Measurements from ENCODE around the gene MKRN2.
A peak's percentile ranks its signal among the peaks of the same experiment; 100 is the strongest.

The MKRN2 gene

DNA sequence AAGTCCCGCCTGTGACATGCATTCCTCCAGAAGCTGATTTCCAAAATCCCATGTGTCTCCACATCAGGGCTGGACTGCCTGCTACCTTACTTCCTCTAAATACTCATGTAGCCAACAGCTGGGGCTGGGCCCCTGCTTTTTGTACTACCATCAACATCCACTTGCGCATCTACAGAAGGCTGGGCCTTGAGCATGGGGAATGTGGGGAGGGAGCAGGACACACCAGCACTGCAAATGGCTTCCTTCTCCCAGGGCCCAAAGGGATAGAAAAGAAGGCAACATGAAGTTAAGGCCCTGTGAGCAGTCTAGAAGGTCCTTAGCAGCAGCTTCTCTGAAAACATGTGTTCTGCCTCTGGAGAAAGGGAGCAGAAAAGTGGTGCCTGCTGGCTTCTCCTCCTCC, 27.2 kb downstream of the MKRN2 start:
- no peak for DNase-seq (ENCODE audit: extremely low spot score, insufficient read length, low read depth)
- FAIRE-seq = no peak

DNA sequence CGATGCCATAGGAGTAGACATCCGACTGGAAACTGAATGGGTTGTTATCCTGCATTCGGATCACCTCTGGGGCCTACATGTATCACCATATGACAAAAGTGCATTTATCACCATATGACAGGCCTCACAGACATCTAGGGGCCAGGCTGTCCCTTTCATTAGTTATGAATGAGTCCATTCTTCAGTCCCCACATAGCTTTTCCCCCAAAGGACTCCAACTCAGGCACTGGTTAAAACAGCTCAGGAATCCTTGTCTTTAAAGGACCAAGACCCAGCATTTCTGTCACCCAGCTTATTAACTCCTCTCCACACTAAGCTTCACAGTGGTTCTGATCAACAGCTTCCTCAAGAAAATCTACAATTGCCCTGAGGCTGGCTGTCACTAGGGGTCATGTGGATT, 28.3 kb downstream of the MKRN2 start:
- DNase-seq (ENCODE audit: extremely low spot score, insufficient read length, low read depth) (no peak), FAIRE-seq (no peak)

- DNase-seq (ENCODE audit: extremely low spot score, insufficient read length, low read depth) (peak; percentile 26), FAIRE-seq (peak; percentile 73)
Observed at GRCh38 chr3:12585970-12586369, 29.1 kb downstream of the MKRN2 start.

- DNase-seq (ENCODE audit: extremely low spot score, insufficient read length, low read depth) = no peak
- FAIRE-seq = no peak
Observed at GRCh38 chr3:12586403-12586802, 29.5 kb downstream of the MKRN2 start.

DNA sequence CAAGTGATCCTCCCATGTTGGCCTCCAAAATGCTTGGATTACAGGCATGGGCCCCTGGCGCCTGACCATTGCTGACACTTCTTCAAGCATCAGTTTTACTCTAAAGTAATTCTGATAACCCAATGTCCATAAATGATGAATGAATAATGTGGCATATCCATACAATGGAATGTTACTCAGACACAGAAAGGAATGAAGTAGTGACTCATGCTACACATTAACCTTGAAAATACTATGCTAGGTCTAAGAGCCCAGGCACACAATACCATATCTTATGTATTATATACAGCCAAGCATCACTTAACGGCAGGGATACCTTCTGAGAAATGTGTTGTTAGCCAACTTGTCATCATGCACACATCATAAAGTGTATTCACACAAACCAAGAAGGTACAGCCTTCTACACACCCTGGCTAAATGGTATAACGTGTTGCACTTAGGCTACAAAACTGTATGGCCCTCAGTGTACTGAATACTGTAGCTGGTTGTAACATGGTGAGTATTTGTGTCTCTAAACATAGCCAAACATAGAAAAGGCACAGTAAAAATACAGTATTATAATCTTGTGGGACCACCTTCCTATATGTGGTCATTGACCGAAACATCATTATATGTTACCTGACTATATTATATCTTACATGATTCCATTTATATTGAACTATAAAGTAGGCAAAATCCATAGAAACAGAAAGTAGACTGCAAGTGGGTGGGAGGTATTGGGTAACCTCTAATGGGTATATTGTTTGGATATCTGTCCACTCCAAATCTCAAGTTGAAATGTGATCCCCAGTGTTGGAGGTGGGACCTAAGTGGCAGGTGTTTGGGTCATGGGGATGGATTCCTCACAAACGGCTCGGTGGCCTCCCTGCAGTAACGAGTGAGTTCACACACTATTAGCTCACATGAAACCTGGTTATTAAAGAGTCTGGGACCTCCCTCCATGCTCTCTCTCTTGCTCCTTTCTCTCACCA, 31.4 kb downstream of the MKRN2 start:
- no peak for DNase-seq (ENCODE audit: extremely low spot score, insufficient read length, low read depth)
- no peak for FAIRE-seq

- FAIRE-seq (no peak), DNase-seq (ENCODE audit: extremely low spot score, insufficient read length, low read depth) (no peak)
Observed at GRCh38 chr3:12590096-12590495, 33.2 kb downstream of the MKRN2 start.

GRCh38 chr3:12591456-12591855, 34.6 kb downstream of the MKRN2 start:
- no peak for DNase-seq (ENCODE audit: extremely low spot score, insufficient read length, low read depth)
- no peak for FAIRE-seq

DNA sequence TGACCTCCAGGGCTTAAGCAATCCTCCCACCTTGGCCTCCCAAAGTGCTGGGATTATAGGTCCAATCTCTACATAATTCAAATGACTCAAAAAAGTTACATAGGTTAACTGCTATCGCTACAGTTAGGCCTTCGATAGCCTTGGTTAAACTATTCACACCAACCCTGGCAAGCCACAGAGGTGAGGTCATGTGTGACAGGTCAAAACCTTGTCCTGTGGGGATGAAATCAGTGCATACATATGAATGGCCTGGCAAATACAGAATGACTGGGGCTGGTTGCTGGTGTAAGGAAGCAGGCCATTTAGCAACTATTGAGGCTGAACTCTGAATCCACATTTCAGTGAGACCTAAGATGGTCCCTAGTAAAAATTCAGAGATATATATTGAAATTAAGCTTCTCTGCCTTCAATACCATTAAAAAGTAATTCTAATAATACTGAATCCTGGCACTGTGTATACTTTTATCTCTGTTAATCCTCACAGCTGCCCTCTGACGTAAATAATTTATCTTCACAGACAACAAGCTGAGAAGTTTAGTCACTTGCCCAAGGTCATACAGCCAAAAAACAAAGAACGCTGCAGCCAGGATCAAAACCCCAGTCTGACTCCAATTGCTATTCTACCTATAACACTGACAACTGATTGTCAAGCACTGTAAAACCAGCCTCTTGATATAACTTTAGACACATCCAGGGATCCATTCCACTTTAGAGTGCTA, 35.3 kb downstream of the MKRN2 start:
- no peak for DNase-seq (ENCODE audit: extremely low spot score, insufficient read length, low read depth)
- no peak for FAIRE-seq

- DNase-seq (ENCODE audit: extremely low spot score, insufficient read length, low read depth) (no peak), FAIRE-seq (no peak)
Observed at GRCh38 chr3:12593473-12593872, 36.6 kb downstream of the MKRN2 start.

DNA sequence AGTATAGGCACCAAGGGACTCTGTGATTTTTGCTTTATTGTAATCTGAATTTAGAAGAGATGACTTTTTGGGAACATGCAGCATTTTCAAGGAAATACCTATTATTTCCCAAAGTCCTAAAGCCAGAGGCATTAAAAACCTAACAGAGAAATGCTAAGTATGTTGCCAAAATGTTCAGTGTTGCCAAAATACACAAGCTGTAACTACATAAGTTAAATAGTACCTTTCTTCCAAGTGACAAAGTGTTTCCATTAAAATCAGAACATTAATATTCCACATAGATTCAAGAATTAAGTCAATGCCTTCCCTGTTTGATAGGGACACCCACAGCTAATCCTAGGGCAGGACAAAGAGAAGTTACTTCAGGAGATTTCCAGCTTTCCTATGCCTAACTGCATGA, 42.0 kb downstream of the MKRN2 start:
- DNase-seq (ENCODE audit: extremely low spot score, insufficient read length, low read depth) (no peak), FAIRE-seq (no peak)

DNA sequence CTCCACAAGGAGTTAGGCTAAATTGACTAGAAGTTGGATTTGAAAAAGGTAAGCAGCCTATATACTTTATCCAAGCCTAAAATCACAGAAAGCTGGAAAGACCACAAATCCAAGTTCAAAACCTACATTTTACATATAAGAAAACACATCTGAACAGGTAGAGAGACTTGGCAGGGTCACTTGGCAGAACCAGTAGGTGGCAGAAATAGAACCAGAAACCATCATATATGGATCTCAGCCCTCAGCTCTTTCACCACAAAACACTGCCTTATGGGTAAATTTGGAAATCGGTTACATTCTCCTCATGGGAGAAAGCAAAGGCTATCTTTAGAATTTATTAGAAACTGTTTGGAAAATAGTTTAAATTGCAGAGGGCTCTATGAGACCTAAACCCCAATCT, 44.2 kb downstream of the MKRN2 start:
- FAIRE-seq (no peak), DNase-seq (ENCODE audit: extremely low spot score, insufficient read length, low read depth) (no peak)

DNA sequence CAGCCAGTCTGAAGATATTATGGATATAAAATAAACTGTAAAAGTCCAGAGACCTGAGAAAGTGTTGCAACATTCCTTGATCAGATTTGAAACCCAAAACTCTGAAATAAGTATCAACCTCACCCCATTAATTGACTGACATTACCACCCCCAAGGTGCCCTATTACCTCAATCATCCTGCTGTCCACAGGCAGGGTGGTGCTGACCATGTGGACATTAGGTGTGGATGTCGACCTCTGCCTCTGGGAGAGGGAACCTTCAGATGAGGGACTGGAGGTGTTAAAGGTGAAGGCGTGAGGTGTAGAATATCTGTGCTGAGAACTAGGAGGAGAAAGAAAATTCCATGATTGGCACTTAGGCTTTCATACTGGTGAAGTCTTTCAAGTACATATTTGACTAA, 47.1 kb downstream of the MKRN2 start:
- DNase-seq (ENCODE audit: extremely low spot score, insufficient read length, low read depth) (no peak), FAIRE-seq (no peak)

DNA sequence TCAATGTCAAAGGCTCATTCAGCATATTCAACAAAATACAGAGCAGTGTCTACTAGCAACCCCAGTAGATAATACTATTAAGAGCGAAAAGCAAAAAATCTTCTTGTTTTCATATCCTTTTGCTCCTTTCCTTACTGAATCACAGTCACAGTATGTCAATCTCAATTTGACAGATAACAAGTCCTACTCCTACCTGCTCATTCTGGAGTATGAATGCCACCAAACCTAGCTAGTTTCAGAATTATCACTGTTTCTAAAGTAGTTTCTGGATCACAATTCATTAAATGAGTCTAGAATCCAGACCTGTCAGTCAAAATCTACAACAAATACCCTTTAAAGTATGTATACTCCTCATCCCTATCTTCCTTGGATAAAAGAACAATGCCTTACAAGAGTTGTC, 51.5 kb downstream of the MKRN2 start:
- DNase-seq (ENCODE audit: extremely low spot score, insufficient read length, low read depth) (no peak), FAIRE-seq (no peak)

- FAIRE-seq (no peak), DNase-seq (ENCODE audit: extremely low spot score, insufficient read length, low read depth) (no peak)
Observed at GRCh38 chr3:12611117-12611516, 54.2 kb downstream of the MKRN2 start.

- no peak for FAIRE-seq
- no peak for DNase-seq (ENCODE audit: extremely low spot score, insufficient read length, low read depth)
Observed at GRCh38 chr3:12612514-12613226, 55.8 kb downstream of the MKRN2 start.

- no peak for FAIRE-seq
- no peak for DNase-seq (ENCODE audit: extremely low spot score, insufficient read length, low read depth)
Observed at GRCh38 chr3:12613250-12613649, 56.4 kb downstream of the MKRN2 start.

DNA sequence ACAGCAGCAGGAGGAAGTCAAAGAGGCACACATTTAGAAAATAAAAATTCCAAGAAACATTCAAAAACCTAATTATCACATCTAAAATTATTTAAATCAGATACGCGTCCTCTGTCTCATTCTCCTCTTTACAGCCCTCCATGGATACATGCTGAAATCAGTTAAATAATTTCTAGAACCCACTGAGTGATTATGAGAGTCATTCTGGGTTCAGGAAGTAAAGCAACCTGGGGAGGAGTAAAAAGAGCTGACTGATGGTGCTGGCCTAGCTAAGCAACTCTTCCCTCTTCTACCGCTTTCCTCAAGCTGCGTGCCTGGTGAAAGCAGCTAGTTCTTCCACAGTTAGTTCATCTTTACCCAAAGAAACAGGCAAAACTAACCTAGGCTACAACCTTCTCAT, 58.4 kb downstream of the MKRN2 start:
- DNase-seq (ENCODE audit: extremely low spot score, insufficient read length, low read depth) (no peak), FAIRE-seq (no peak)

GRCh38 chr3:12618426-12618825, 61.5 kb downstream of the MKRN2 start:
- no peak for FAIRE-seq
- DNase-seq (ENCODE audit: extremely low spot score, insufficient read length, low read depth) = no peak

DNA sequence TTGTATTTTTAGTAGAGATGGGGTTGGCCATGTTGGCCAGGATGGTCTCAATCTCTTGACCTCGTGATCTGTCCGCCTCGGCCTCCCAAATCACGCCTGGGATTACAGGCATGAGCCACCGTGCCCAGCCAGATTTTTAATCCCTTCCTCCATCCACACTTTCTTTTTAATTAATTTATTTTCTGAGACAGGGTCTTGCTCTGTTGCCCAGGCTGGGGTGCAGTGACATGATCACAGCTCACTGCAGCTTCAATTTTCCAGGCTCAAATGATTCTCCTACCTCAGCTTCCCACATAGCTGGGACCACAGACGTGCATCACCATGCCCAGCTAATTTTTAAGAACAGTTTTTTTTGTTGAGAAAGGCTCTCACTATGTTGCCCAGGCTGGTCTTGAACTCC, 63.4 kb downstream of the MKRN2 start:
- no peak for DNase-seq (ENCODE audit: extremely low spot score, insufficient read length, low read depth)
- FAIRE-seq = no peak

DNA sequence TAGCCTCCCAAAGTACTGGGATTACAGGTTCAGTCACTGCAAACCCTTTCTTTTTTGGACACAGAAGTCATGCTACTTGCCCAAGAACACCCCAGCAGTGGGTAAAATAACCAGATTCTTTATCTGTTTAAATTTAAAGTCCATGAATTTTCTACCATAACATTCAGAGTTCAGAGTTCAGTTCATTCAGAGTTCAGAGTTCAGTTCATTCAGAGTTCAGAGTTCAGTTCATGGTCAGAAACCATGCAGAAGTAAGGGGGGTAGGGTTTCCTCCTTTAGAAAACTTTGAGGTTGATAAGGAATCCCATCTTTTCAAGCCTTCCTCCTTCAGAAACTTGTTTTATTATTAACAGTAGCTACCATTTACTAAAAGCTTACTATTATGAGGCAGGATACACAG, 63.8 kb downstream of the MKRN2 start:
- FAIRE-seq = no peak
- no peak for DNase-seq (ENCODE audit: extremely low spot score, insufficient read length, low read depth)

DNA sequence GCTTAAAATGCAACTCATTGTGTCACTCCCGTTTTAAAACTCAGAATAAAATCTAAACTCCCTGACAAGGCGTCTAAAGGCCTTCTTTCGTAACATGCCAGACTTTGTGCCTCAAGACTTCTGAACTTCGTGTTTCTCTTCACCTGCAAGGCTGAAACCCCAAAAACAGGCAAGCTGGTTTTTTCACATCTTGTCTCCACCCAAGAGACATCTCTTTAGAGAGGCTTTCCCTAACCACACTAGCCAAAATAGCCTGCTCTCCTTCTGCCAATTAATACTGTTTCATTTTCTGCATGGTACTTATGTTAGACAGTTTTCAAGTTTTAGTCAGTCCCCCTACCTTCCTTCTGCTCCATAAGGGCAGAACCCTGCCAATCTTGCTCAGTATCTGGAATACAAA, 65.4 kb downstream of the MKRN2 start:
- FAIRE-seq = peak; percentile 66
- no peak for DNase-seq (ENCODE audit: extremely low spot score, insufficient read length, low read depth)
